Urinary bladder (tissue), 4 donors: ENCODE data around the gene ATP11A. TPM values are rescaled to one million over a fixed set of nuclear protein-coding genes. Genes with fewer than 3 reads are reported as not detected.
"Not testable (repeated sequence)": the region's sequence is repeated elsewhere in the genome, so short reads cannot be mapped to it uniquely, and the experiment has no call there.

Source experiments
- DNase-seq: peaks from one replicate; pipeline ENCODE4 v3.0.0-alpha.2; 2015; ENCODE audit errors: extremely low spot score
- H3K27ac ChIP-seq: one replicate; pipeline ENCODE4 v1.5.1; 2013; ENCODE audit warnings: low read depth, mild to moderate bottlenecking, moderate library complexity
- H3K36me3 ChIP-seq: one replicate; pipeline ENCODE4 v1.6.1; 2013; ENCODE audit warnings: mild to moderate bottlenecking, moderate library complexity; ENCODE audit not compliant: insufficient read depth
- H3K4me1 ChIP-seq: one replicate; pipeline ENCODE4 v1.6.1; 2013; ENCODE audit warnings: mild to moderate bottlenecking, moderate library complexity; ENCODE audit not compliant: insufficient read depth
- H3K4me3 ChIP-seq: one replicate; pipeline ENCODE4 v1.5.1; 2013; ENCODE audit warnings: low read depth, low read length
- WGBS: extraction: QIAGEN DNeasy Blood & Tissue Kit; methylation state at CpG from one replicate; pipeline ENCODE4 v1.1.7; 2013; 5-methylcytosine and 5-hydroxymethylcytosine counted together
- polyA plus RNA-seq: library from polyadenylated mRNA; stranded (reverse); fragments of 200-250 nt; gene quantifications from one replicate; pipeline ENCODE4 v1.2.3, GENCODE V29; 2013
- total RNA-seq: library from RNA; depleted of rRNA; stranded (reverse); fragments of >200 nt; gene quantifications from one replicate; pipeline ENCODE4 v1.2.3, GENCODE V29; 2014
- donor health status: healthy with polysubstance abuse.
- donor health status: healthy.

The ATP11A gene
- total and polyA plus RNA-seq, 2 donors = 11.4 to 26.2 TPM

DNA sequence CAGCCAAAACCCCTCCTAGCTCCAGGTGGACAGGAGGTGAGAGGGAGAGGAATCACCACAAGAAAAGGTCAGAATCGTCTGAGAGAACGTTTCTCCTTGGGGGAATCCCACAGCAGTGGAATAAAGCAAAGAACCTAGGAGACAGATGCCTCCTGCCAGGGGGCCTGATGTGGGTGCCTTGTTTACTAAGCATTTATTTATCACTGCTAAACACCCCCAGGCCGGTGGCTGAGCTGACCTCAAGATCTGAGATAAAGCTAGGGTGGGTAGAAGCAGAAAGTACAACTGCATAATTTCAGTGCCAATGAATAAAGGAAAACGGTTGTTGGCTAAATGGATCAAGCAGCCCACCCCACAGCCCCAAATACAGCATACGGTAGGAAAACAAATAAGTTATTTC lies 33.9 kb upstream of the ATP11A start:
- no peak overlapping the region for H3K4me3 ChIP-seq
- H3K4me1 ChIP-seq = no peaks in the 10 kb centered on the region
- H3K36me3 ChIP-seq = no peaks in the 10 kb centered on the region
- no peak overlapping the region for H3K27ac ChIP-seq
- 50% methylated on average over 5 of the region's 5 CpGs for WGBS
- no peak for DNase-seq

DNA sequence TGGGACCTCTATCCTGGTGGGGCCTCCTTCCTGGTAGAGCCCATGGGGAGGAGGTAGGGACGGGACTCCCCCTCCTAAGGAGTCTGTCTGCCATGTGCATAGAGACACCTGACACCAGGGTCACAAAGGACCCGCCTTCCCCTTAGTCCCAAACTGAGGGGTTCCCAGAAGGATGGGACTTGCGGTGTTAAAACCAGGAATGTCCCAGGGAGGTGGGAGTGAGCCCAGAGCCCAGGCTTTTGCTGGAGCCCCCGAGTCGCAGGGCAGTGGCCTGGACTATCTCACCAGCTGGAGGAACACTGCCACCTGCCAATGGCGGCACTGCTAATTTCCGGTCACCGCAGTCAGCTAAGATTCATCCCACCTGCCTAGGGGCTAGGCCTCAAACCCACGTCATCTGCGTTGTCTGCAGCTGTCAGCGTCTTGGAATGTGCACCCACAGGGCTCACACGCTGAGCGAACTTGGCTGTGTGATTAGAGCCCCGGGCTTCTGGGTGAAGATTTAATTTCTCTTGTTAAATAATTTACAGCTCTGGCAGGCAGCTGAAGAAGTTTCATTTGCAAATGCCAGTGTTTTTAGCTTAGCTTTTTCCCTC lies 31.9 kb upstream of the ATP11A start:
- no peak for DNase-seq
- WGBS = 66% methylated on average over 14 of the region's 14 CpGs
- Histone ChIP-seq H3K36me3 (no peaks in the 10 kb centered on the region), H3K27ac (no peak overlapping the region), H3K4me3 (no peak overlapping the region), H3K4me1 (no peaks in the 10 kb centered on the region)

DNA sequence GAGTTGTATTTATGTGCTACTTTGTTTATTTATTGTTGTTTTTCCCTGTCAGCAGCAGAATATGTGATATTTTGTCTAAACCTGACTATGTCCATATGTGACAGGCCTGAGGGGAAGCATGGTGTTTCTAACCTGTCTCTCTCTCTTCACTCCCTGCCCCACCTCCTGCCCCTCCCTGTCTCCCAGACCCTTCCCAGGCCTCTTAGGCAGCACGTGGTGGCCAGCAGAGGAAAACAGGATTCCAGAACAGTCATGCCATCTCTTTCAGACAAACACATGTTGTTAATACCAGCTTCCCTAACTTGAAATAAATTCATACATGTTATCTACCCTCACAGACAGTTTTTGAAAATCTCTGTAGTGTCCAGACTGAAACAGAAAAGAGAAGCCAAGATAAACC lies 31.0 kb upstream of the ATP11A start:
- Histone ChIP-seq H3K27ac (no peak overlapping the region), H3K4me1 (no peaks in the 10 kb centered on the region), H3K4me3 (no peak overlapping the region), H3K36me3 (no peaks in the 10 kb centered on the region)
- WGBS = 44% methylated on average over 1 of the region's 1 CpG
- DNase-seq = no peak

DNA sequence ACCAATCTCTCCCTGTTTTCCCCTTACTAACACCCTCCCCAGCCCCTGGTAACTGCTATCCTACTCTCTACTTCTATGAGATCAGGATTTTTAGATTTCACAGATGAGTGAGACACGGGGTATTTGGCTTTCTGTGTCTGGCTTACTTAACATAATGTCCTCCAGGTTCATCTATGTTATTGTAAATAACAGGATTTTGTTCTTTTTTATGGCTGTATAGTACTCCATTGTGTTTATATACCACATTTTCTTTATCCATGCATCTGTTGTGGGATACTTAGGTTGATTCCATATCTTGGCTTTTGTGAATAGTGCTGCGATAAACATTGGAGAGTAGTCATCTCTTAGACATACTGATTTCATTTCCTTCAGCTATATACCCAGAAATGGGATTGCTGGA lies 28.5 kb upstream of the ATP11A start:
- 92% methylated on average over 2 of the region's 2 CpGs for whole genome bisulfite sequencing
- DNase-seq = no peak
- H3K4me1 ChIP-seq = no peaks in the 10 kb centered on the region
- H3K36me3 ChIP-seq = no peaks in the 10 kb centered on the region
- H3K4me3 ChIP-seq = no peak overlapping the region
- H3K27ac ChIP-seq = no peak overlapping the region

DNA sequence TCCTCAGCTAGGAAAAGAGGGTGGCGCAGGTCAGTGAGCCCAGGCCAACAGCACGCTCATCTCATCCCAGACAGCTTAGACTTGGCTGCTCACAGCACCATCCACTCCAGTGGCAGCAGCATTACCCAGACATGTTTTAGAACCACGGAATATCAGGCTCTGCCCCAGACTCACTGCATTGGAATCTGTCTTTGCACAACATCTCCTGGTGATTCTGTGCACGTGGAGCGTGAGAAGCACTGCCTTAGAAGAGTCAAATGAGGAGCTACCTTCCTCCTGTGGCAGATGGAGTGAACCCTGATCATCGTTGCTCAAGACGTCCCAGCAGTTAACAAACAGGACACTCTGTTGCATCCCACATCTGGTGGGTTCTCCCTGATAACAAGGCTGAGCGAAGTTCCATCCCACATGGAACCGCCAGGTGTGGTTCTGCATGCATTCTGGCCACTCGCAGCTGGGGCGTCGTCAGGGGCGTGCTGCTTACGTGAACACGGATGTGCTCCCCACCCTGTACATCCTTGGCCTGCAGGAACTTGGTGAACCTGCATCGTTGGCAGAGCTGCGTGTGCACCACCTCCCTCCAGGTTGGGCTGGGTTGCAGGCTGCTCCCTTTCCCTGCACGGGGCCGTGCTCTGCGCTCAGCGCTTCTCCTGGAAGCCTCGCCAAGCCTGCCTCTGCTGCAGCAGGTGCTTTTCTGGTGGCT lies 25.2 kb upstream of the ATP11A start:
- DNase-seq = no peak
- H3K27ac ChIP-seq = no peak overlapping the region
- H3K4me1 ChIP-seq = no peaks in the 10 kb centered on the region
- H3K4me3 ChIP-seq = no peak overlapping the region
- no peaks in the 10 kb centered on the region for H3K36me3 ChIP-seq
- 78% methylated on average over 22 of the region's 22 CpGs for WGBS

DNA sequence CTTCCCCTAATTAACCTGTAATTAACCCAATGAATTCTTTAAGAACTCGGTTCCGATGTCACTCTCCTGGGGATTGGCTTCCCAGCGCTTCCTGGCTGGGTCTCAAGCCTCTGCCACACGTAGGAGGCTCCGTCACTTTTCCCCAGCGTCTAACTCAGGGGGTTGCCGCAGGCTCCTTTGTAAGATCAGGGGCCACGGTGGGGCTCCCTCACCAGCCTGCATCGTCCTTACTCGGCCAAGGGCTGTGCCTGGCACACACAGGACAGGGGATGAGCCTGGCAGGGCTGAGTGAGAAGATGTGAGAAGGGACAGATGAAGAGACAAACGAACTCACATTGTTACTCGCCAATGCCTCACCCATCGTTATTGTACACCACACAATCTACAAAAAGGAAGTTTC lies 20.9 kb upstream of the ATP11A start:
- Histone ChIP-seq H3K4me1 (no peaks in the 10 kb centered on the region), H3K36me3 (no peaks in the 10 kb centered on the region), H3K27ac (no peak overlapping the region), H3K4me3 (no peak overlapping the region)
- no peak for DNase-seq
- WGBS = 77% methylated on average over 13 of the region's 13 CpGs

DNA sequence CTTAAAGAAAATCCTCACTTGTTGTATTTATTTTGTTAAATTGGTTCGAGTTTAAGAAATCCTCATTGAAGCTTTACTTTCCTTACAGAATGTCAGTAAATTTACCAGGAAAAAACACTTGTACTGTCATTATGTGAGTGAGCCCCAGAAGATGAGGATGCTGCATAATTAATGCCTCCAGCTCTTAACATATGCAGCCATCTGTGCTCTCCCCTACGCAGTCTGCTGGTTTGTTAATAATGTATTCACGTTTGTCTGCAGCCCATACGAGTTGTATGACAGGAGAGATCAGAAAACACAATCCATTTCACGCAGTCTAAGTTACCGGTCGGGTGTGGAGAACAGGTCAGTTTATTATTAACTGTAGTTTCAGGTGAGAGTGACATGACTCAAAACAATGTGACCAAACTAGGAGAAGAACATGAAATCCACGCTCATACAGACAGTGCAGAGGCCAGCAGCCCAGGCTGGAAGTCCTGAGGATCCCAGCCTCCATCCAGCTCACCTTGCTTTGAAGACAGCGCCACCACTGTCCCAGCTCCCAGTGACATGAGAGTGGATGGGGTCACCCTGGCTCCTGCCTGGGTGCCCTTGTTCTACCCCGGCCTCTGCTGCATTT lies 19.8 kb upstream of the ATP11A start:
- Histone ChIP-seq H3K4me3 (no peak overlapping the region), H3K36me3 (no peaks in the 10 kb centered on the region), H3K27ac (no peak overlapping the region), H3K4me1 (no peaks in the 10 kb centered on the region)
- no peak for DNase-seq
- WGBS = 74% methylated on average over 10 of the region's 10 CpGs

DNA sequence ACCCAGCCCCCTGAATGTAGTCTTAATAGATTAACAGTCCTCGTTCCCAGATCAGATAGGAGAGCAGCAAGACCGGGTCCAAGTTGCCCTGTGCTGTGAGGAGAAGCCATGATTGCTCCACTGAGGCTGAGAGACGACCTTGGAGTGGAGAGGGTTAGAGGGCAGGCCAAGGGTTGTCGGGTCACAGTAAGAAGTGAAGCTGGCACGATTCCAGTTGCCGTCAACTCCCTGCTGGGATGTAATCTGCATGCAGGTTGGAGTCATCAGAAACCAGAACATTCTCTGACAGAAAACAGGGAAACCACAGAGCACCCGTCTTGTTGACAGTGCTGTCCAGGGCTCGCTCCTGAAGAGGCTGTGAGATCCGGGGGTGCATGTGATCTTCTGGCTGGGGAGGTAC lies 19.0 kb upstream of the ATP11A start:
- 59% methylated on average over 9 of the region's 9 CpGs for WGBS
- DNase-seq = no peak
- Histone ChIP-seq H3K27ac (no peak overlapping the region), H3K36me3 (no peaks in the 10 kb centered on the region), H3K4me1 (no peaks in the 10 kb centered on the region), H3K4me3 (no peak overlapping the region)

DNA sequence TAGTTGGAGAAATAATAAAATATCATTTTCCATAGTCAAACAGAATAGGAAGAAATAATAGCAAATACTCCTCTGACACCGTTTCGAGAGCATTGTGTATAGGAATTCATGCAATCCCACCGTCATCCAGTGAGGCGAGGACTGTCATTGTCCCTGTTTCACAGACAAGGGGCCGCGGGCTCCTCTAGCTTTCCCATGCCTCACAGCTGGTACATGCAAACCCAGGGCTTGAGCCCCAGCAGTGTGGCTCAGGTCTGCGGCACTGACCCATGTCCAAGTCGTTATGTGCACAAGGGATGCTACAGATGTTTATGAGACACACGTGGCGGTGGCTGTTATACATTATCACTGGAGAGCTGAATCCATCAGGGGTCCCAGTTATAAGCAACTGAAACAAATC lies 18.5 kb upstream of the ATP11A start:
- 85% methylated on average over 10 of the region's 10 CpGs for WGBS
- no peak overlapping the region for H3K27ac ChIP-seq
- no peaks in the 10 kb centered on the region for H3K4me1 ChIP-seq
- no peaks in the 10 kb centered on the region for H3K36me3 ChIP-seq
- H3K4me3 ChIP-seq = no peak overlapping the region
- DNase-seq = no peak

DNA sequence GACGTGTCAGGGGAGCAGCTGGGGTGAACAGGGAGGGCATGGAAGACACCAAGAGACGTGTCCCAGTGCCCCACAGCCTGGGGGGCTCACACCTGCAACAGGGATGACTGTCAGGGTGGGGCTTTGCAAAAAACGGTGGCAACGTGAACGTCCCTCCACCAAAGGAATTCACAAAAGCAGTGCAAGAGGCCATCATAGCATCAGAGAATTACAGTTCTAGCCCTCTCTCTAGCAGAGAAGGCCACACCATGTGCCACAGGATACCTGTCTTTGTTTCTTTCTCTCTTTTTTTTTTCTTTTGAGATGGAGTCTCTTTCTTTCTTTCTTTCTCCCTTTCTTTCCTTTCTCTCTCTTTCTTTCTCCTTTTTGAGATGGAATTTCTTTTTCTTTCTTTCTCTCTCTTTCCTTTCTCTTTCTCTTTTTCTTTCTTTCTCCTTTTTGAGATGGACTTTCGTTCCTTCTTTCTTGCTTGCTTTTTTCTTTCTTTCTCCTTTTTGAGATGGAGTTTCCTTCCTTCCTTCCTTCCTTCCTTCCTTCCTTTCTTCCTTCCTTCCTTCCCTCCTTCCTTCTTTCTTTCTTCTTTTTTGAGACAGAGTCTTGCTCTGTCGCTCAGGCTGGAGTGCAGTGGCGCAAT lies 17.1 kb upstream of the ATP11A start:
- 78% methylated on average over 8 of the region's 8 CpGs for WGBS
- Histone ChIP-seq H3K4me3 (no peak overlapping the region), H3K4me1 (no peaks in the 10 kb centered on the region)

DNA sequence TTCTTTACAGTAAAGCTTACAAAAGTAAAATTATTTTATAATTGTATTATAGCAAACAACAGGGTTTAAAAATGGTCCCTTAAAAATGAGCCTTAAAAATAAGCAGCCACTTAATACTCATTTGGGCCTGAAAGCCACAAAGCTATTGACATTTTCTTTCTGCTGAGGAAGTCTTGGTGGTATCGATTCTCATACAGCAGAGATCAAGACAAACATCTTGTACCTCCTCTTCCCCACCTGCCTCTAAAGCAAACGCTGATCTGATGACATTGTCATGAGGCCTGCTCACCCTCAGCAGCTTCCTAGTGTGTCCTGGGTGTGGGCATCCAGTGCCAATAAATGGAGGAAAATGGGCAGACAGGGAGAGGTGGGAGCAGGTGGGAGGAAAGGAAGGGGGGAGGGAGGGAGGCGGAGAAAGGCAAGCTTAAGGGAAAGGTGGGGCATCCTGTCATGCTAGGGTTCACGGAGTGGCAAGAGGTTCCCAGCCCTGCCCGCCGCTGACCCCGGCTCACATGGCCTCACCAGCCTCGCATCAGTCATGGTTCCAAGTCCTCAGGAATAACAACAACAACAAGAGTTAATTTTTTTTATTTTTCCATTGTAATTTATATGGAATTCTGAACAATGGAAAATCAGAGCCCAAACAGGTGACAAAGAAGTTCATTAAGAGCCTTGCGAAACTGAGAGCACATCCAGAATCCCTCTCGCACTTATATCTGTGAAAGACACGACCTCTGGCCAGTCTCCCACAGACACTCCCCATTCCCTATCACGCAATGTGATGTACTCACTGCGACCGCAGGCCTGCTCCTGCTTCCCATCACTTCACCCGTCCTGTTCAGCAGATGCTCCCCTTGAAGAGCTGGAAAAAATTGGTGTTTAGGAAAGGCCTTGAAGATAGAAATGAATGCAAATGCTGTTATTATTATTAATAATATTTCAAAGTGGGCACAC lies 15.1 kb upstream of the ATP11A start:
- WGBS = 83% methylated on average over 15 of the region's 15 CpGs
- H3K4me3 ChIP-seq = no peak overlapping the region
- no peaks in the 10 kb centered on the region for H3K36me3 ChIP-seq
- no peak for DNase-seq
- H3K27ac ChIP-seq = no peak overlapping the region
- no peaks in the 10 kb centered on the region for H3K4me1 ChIP-seq

More for the DNA sequence above, 17.1 kb upstream of the ATP11A start:
- Histone ChIP-seq H3K36me3 (no peaks in the 10 kb centered on the region), H3K27ac (no peak overlapping the region)
- DNase-seq = no peak

DNA sequence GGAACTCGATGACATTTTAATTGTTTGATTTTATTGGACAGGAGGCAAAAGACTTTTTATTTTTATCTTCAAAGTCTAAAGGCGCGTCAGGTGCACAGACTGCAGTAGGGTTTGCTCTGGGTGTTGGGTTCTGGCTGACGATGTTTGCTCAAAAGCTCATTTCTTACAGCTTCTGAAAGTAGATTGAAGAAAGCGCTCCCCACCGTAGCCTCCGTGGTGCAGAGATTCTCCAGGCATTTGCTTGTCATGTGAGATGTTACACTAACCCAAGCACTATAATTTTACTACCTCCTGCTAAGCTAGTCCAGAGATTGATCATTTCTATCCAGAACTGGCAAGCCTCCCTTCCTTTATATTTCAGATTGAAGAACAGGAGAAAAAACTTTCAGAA lies 14.5 kb upstream of the ATP11A start:
- no peak overlapping the region for H3K4me3 ChIP-seq
- 67% methylated on average over 7 of the region's 7 CpGs for WGBS
- no peak overlapping the region for H3K27ac ChIP-seq
- H3K36me3 ChIP-seq = no peaks in the 10 kb centered on the region
- no peaks in the 10 kb centered on the region for H3K4me1 ChIP-seq
- no peak for DNase-seq

DNA sequence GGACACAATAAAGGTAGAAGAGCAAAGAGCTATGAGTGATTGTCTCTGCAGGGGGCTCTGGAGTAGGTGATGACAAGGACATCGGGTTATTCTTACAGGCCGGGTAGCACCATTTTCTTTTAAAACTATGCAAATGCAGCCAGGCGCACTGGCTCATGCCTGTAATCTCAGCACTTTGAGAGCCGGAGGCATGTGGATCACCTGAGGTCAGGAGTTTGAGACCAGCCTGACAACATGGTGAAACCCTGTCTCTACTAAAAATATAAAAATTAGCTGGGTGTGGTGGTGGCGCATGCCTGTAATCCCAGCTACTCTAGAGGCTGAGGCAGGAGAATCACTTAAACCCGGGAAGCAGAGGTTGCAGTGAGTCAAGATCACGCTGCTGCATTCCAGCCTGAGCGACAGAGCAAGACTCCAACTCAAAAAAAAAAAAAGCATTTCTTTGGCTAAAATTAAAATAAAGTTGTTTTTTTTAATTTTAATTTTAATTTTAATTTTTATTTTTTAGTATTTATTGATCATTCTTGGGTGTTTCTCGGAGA lies 12.3 kb upstream of the ATP11A start:
- not testable (repeated sequence) for H3K4me1 ChIP-seq, H3K36me3 ChIP-seq, DNase-seq, H3K27ac ChIP-seq, H3K4me3 ChIP-seq
- 87% methylated on average over 9 of the region's 9 CpGs for WGBS
